GM21423 (cell line): Measurements from ENCODE around the gene CRYBB3.

Experiments
- ATAC-seq: cut with Tn5 transposase; IDR thresholded peaks from one replicate; pipeline ENCODE4 v1.9.1; 2021; ENCODE audit warnings: mild to moderate bottlenecking, moderate library complexity; ENCODE audit not compliant: unreplicated experiment

The CRYBB3 gene

GRCh38 chr22:25199731-25200520, at the start of gene CRYBB3:
TSS of gene CRYBB3 (plus strand) at chr22:25199858. CDS start at chr22:25201397, 1,539 bp downstream.
- ATAC-seq: no peak

DNA sequence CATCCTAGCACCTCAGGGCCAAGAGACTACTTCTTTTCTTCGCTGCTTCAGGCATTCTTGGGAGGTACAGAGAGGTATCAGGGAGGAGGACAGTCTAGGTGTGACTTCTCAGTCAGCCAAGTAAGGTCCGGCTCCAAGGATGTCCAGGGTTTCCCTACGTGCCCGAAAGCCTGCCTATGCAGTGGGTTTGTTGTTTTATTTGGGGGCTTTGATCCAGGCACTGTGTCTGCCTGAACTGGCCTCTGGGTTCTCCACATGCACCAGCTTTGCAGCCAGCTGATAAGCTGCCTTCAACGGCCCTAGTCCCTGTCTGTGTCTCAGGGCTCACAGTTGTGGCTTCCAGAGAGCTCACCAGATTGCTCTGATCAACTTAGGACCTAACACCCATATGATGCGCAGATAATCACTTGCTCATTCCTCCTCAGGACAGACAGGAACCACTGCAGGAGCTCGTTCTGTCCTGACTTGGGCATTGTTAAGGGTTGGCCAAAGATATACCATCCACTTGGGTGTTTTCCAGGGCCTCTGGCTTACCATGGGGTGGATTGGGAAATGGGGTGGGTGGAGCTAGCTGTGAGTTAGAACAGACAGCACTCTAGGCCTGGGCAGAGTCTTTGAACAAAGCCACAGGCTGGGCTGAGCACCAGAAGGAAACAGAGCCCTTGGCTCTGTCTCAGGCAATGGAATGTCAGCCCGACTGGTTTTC, 45.5 kb upstream of the CRYBB3 start:
- ATAC-seq: no peak

GRCh38 chr22:25154667-25154999, 45.0 kb upstream of the CRYBB3 start:
- ATAC-seq: no peak

- ATAC-seq: no peak
These were observed 42.9 kb upstream of the CRYBB3 start for GRCh38 chr22:25156736-25157135.

DNA sequence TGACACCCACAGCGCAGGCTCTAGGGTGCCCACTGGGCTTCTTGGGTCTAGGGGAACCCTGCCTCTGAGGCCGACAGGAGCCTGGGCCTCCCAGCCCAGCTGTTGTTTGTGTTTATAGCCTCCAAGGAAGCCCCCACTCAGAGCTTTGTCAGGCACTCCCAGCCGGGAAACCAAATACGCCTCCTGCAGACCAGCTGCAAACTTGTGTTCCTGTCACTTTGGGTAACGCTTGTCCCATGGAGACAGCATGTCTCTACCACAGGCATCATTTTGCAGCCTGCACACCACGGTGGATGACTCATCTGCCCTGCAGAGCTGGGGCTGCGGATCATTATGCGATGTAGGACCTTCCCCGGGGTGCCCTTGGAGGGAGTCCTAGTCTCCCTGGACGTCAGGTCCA, 40.6 kb upstream of the CRYBB3 start:
- no peak for ATAC-seq

DNA sequence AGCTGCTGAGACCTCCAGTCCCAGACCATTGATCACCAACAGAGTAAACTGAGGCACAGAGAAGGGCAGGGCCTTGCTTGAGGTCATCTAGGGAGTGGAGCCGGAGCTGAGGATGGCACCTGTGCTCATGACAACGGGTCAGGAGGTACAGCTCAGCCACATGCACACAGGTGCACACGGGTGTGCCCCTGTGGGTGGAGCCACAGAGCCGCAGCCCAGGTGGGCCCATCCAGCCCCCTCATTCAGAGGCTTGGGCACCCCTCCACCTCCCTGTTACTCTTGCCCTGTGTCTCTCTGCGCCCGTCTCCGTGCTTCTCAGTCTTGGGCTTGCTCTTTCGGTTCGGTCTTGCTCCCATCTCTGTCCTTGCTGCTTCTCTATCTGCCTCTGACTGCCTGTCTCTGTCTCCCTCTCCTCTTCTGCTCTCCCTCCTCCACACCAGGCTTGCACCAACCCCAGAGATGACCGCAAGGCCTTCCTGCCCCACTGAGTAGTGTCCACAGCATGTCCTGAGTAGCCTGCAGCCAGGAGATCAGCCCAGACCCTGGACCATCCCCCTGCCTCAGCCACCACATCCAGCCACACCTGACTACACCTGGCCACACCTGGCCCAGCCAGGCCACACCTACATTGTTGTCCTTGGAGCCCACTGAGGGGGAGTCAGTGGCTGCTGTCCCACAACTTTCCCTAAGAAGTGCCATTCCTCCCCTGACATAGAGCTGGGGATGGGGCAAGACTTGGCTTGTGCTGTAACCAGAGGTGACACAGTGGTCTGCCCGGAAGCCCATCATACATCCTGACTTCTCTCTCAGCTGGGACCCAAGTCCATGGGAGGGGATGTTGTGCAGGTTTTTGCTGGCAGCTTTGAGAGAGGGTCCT, 39.3 kb upstream of the CRYBB3 start:
- ATAC-seq: no peak

GRCh38 chr22:25161017-25161915, 38.4 kb upstream of the CRYBB3 start:
- ATAC-seq: no peak

GRCh38 chr22:25161916-25162530, 37.6 kb upstream of the CRYBB3 start:
- ATAC-seq: no peak

GRCh38 chr22:25162561-25162960, 37.1 kb upstream of the CRYBB3 start:
- no peak for ATAC-seq

GRCh38 chr22:25165785-25166184, 33.9 kb upstream of the CRYBB3 start:
- ATAC-seq: no peak

GRCh38 chr22:25166266-25167040, 33.2 kb upstream of the CRYBB3 start:
- ATAC-seq: no peak

DNA sequence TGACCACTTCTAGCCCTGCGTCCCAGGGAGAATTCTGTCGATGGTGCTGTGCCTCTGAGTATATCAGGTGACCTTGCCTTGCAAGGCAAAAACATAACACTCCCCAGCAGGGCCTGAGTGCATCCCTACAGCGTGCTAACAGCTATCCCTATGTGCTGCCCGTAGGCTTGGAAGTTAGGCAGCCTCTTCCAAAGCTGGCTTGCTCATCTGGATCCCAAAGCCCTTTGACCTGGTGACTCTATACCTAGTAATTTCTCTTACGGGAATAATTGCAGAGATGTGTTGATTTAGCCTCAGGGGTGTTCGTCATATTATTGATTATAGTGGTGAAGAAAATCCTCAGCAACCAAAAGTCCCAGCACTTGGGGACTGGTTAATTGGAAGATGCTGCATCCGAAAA, 32.6 kb upstream of the CRYBB3 start:
- ATAC-seq: no peak

DNA sequence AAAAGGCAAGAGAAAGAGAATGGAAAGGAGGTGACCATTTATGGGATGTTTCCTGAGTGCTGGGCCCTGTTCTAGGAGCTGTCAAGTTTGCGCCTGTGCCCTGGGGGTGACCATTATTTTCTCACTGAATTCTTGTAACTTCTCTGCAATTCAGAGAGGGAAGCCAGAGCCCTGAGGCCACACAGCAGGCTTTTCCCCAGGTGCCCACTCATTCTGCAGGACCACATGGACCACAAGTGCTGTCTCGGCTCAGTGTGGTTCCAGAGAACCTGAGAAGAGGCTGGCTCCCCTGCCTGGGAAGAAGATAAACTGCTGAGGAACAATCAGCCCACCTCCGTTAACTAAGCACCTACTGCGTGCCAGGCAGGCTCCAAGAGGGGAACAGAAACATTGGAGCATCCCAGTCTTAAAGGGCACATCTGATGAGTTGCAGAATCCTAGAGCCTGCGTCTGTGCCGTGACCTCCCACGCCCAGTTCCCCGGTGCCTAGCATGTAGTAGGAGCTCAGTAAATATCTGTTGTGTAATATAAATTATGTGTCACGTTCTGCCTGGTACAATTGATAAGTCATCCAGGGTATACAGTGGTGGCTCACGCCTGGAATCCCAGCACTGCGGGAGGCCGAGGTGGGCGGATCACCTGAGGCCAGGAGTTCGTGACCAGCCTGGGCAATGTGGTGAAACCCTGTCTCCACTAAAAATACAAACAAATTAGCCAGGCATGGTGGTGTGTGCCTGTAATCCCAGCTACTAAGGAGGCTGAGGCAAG, 31.6 kb upstream of the CRYBB3 start:
- no peak for ATAC-seq

GRCh38 chr22:25169278-25170031, 30.2 kb upstream of the CRYBB3 start:
- no peak for ATAC-seq

- ATAC-seq: no peak
These were observed 29.2 kb upstream of the CRYBB3 start for GRCh38 chr22:25170426-25170980.

GRCh38 chr22:25172153-25172552, 27.5 kb upstream of the CRYBB3 start:
- ATAC-seq: no peak

DNA sequence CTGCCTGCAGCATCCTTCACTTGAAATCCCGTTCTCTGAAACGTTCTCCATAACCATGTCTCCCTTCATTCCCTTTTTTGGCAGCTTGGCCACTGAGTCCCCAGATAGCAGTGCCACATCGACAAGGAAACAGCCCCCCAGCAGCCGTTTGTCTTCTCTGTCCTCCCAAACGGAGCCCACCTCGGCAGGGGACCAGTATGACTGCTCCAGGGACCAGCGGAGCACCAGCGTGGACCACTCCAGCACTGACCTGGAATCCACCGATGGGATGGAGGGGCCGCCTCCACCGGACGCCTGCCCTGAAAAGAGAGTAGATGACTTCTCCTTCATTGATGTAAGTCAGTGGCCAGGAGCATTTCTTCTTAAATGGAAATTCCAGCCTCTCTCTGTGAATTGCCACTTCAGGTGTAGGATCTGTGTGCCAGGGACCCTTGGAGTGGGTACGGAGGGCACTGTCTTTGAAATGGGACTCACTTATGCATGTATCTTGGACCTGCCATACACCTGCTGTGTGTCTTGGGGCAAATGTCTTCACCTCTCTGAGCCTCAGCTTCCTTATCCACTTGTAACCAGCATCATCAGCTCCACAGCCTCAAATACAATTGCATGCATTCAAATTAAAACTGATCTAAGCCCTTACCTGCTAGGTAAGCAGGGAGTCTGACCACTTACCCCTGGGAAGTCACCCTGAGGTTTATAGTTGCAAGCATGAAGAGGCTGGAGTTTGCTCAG, 25.3 kb upstream of the CRYBB3 start:
- ATAC-seq: no peak
